SU-DHL-6 (cell line): Measurements from ENCODE around the gene GPALPP1.

Experiments
- H2AFZ ChIP-seq: fragments of 200-600 bp; sonication (generic); 2 replicates; pipeline ENCODE4 v1.6.1; 2014; ENCODE audit warnings: low read depth, mild to moderate bottlenecking, moderate library complexity, mixed read lengths, antibody characterized with exemption, low read length; ENCODE audit not compliant: severe bottlenecking
- H3F3A ChIP-seq: fragments of 200-600 bp; shearing (Covaris generic); 2 replicates; pipeline ENCODE4 v1.6.0; 2016; ENCODE audit warnings: antibody characterized with exemption, mild to moderate bottlenecking; ENCODE audit not compliant: insufficient read depth
- H3K27ac ChIP-seq: fragments of 200-600 bp; sonication (generic); 2 replicates; pipeline ENCODE4 v1.5.1; 2016; ENCODE audit warnings: low read depth, mild to moderate bottlenecking, low read length, moderate library complexity, mixed read lengths
- H3K27me3 ChIP-seq: fragments of 200-600 bp; sonication (generic), shearing (Covaris generic); 2 replicates; pipeline ENCODE4 v1.6.0; 2014; ENCODE audit warnings: mild to moderate bottlenecking, low read length
- H3K36me3 ChIP-seq: fragments of 200-600 bp; sonication (generic); 2 replicates; pipeline ENCODE4 v1.6.1; 2014; ENCODE audit warnings: mild to moderate bottlenecking, low read length, mixed read lengths
- H3K4me2 ChIP-seq: fragments of 300-600, 200-600 bp; shearing (Covaris generic), sonication (generic); 2 replicates; pipeline ENCODE4 v1.6.0; 2014; ENCODE audit warnings: low read length, low read depth, mild to moderate bottlenecking; ENCODE audit not compliant: poor library complexity, severe bottlenecking
- H3K4me3 ChIP-seq: fragments of 200-600 bp; sonication (generic); 2 replicates; pipeline ENCODE4 v1.5.1; 2014; ENCODE audit warnings: antibody characterized with exemption, low read length, mild to moderate bottlenecking, mixed read lengths; ENCODE audit not compliant: insufficient read depth, poor library complexity, severe bottlenecking
- H3K79me2 ChIP-seq: fragments of 200-600 bp; sonication (generic); 2 replicates; pipeline ENCODE4 v1.6.1; 2014; ENCODE audit warnings: mild to moderate bottlenecking, low read length, moderate library complexity; ENCODE audit not compliant: insufficient read depth
- H3K9ac ChIP-seq: fragments of 200-600 bp; sonication (generic); 2 replicates; pipeline ENCODE4 v1.7.0; 2014; ENCODE audit warnings: mild to moderate bottlenecking, low read length
- H3K9me2 ChIP-seq: fragments of 200-600 bp; sonication (generic); replicated peaks from 2 replicates; pipeline ENCODE4 v1.6.1; 2014; ENCODE audit warnings: low read length; ENCODE audit not compliant: insufficient read depth
- H3K9me3 ChIP-seq: fragments of 200-600 bp; sonication (generic); 2 replicates; pipeline ENCODE4 v1.6.1; 2014; ENCODE audit warnings: low read length, mixed read lengths; ENCODE audit not compliant: insufficient read depth
- H4K20me1 ChIP-seq: fragments of 200-600 bp; sonication (generic); 2 replicates; pipeline ENCODE4 v1.6.1; 2014; ENCODE audit warnings: low read depth, mild to moderate bottlenecking, antibody characterized with exemption, low read length, moderate library complexity, mixed read lengths
- EZH2phosphoT487 ChIP-seq: fragments of 200-600 bp; sonication (generic), shearing (Covaris generic); conservative IDR thresholded peaks from 2 replicates; pipeline ENCODE4 v1.6.1; 2018; ENCODE audit warnings: mild to moderate bottlenecking, antibody characterized with exemption, low read length, moderate library complexity, mixed read lengths
- TF ChIP-seq, protein P1 (sequence below): fragments of 200-600 bp; sonication (generic); IDR thresholded peaks from one replicate; pipeline ENCODE4 v1.5.1; 2017; ENCODE audit warnings: antibody characterized with exemption, mild to moderate bottlenecking, low read length, moderate library complexity; ENCODE audit not compliant: insufficient read depth, poor library complexity, severe bottlenecking

GPALPP1 gene

DNA sequence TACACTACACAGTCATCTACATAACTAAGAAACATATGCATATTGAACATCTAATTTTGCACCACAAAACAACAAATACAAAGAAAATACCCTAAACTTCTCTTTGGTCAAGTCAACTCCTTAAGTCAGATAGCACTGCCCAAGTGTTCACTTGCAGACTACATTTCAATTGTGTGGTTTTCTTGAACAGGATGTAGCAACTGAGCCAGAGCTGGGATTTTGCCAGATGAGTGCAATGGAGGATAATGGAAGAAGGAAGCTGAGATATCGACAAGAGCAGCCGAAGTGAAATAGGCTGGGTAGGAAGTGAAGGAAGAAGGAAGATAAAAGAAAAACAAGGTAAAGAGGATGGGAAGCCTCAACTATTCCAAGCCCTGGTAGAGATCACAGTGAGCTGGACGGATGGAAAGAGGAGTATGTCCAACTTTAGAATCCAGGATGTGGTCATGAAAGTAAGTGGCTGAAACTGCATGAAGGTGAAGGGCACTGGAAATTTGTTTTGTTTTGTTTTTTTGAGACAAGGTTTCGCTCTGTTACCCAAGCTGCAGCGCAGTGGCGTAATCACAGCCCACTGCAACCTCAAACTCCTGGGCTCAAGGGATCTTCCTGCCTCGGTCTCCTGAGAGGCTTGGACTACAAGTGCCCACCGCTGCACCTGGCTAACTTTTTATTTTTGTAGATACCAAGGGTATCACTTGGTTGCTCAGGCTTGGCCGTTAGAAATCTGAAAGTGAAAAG lies 15.1 kb upstream of the GPALPP1 start:
- Histone ChIP-seq H3K27me3 (no peaks in the 10 kb centered on the region), H3K79me2 (no peaks in the 10 kb centered on the region), H3K27ac (no peak overlapping the region), H3K4me3 (no peak overlapping the region), H3K9ac (no peak overlapping the region), H3K4me2 (no peak overlapping the region), H3K9me3 (no peaks in the 10 kb centered on the region), H2AFZ (no peak overlapping the region), H3K9me2 (no peaks in the 10 kb centered on the region), H4K20me1 (no peaks in the 10 kb centered on the region), H3F3A (0 out of 2 replicates have a peak, but pooled peaks cover 4% of the 10 kb centered on the region), H3K36me3 (peaks cover 6% of the 10 kb centered on the region; the same call in 1 of the 2 replicates)
- TF ChIP-seq, protein P1, sequence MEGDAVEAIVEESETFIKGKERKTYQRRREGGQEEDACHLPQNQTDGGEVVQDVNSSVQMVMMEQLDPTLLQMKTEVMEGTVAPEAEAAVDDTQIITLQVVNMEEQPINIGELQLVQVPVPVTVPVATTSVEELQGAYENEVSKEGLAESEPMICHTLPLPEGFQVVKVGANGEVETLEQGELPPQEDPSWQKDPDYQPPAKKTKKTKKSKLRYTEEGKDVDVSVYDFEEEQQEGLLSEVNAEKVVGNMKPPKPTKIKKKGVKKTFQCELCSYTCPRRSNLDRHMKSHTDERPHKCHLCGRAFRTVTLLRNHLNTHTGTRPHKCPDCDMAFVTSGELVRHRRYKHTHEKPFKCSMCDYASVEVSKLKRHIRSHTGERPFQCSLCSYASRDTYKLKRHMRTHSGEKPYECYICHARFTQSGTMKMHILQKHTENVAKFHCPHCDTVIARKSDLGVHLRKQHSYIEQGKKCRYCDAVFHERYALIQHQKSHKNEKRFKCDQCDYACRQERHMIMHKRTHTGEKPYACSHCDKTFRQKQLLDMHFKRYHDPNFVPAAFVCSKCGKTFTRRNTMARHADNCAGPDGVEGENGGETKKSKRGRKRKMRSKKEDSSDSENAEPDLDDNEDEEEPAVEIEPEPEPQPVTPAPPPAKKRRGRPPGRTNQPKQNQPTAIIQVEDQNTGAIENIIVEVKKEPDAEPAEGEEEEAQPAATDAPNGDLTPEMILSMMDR, result no peak
- no peak for TF ChIP-seq EZH2phosphoT487

DNA sequence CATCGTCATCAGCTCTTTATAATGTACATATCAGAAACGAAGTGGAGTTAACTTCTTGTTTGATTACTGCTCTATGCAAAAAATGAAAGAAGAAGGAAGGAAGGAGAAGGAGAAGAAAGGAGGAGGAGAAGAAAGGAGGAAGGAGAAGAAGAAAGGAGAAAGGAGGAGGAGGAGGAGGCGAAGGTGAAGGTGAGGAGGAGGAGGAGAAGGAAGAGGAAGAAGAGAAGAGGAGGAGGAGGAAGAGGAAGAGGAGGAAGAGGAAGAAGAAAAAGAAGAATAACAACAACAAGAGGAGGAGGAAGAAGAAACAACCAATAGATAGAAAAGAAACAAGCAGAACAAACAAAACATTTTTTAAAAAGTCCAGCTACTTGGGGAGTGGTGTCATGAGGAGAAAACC lies 13.1 kb upstream of the GPALPP1 start:
- H3K4me3 ChIP-seq, result no peak overlapping the region
- no peaks in the 10 kb centered on the region for H4K20me1 ChIP-seq
- H3K36me3 ChIP-seq, result peaks cover 14% of the 10 kb centered on the region; the same call in 1 of the 2 replicates
- no peak overlapping the region for H3K9ac ChIP-seq
- no peak for TF ChIP-seq EZH2phosphoT487
- TF ChIP-seq, protein P1, result no peak
- H3K4me2 ChIP-seq, result no peak overlapping the region
- H3K9me2 ChIP-seq, result no peaks in the 10 kb centered on the region
- no peak overlapping the region for H2AFZ ChIP-seq
- H3F3A ChIP-seq, result 0 out of 2 replicates have a peak, but pooled peaks cover 8% of the 10 kb centered on the region
- H3K9me3 ChIP-seq, result no peaks in the 10 kb centered on the region
- H3K27ac ChIP-seq, result no peak overlapping the region
- H3K27me3 ChIP-seq, result no peaks in the 10 kb centered on the region
- no peaks in the 10 kb centered on the region for H3K79me2 ChIP-seq

DNA sequence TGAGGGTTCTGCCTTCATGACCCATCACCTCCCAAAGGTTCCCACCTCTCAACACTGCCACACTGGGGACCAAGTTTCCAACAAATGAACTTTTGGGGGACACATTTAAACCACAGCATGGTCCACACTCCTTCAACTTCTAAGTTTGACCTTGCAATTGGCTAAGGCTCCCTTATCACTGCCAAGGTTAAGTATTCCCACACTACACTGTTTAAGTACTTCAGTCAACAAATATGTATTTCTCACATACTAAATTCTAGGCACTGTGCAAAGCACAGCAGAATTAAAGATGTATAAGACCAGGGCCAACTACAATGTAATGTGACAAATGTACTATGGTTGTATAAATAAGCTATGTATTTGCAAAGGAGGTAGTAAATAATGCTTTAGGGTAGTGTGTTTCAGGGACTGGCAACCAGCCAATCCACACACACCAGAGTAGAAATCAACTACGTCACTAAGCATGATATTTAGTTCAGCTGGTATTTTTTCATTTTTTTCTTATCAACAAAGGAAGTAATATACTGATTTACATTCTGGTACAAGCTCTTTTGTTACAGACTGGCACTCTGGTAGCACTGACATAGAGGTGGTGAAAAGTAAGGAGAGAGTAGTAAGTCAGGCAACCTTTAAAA lies 12.3 kb upstream of the GPALPP1 start:
- Histone ChIP-seq H3K9ac (no peak overlapping the region), H3K27ac (no peak overlapping the region), H3K27me3 (no peaks in the 10 kb centered on the region), H3F3A (0 out of 2 replicates have a peak, but pooled peaks cover 8% of the 10 kb centered on the region), H2AFZ (no peak overlapping the region), H3K4me2 (no peak overlapping the region), H3K9me3 (no peaks in the 10 kb centered on the region), H3K4me3 (no peak overlapping the region), H3K36me3 (peaks cover 14% of the 10 kb centered on the region; the same call in 1 of the 2 replicates), H4K20me1 (no peaks in the 10 kb centered on the region), H3K9me2 (no peaks in the 10 kb centered on the region), H3K79me2 (no peaks in the 10 kb centered on the region)
- TF ChIP-seq, protein P1, result no peak
- no peak for TF ChIP-seq EZH2phosphoT487
